Epithelial cell of esophagus (primary cell): ENCODE data around the gene FBXL7.

Experiments
- DNase-seq: peaks from one replicate; pipeline ENCODE4 v3.0.0; 2010; ENCODE audit warnings: low read depth
- H3K4me3 ChIP-seq: 2 replicates; pipeline ENCODE4 v1.5.1; 2011; ENCODE audit warnings: mild to moderate bottlenecking, low read length, control low read depth
- TF ChIP-seq, protein P1 (sequence below): IDR thresholded peaks from 2 replicates; pipeline ENCODE4 v1.5.1; 2011; ENCODE audit warnings: low read depth, mild to moderate bottlenecking, low read length, control low read depth, inconsistent platforms; ENCODE audit not compliant: insufficient read depth; ENCODE audit errors: missing control alignments

The FBXL7 gene

DNA sequence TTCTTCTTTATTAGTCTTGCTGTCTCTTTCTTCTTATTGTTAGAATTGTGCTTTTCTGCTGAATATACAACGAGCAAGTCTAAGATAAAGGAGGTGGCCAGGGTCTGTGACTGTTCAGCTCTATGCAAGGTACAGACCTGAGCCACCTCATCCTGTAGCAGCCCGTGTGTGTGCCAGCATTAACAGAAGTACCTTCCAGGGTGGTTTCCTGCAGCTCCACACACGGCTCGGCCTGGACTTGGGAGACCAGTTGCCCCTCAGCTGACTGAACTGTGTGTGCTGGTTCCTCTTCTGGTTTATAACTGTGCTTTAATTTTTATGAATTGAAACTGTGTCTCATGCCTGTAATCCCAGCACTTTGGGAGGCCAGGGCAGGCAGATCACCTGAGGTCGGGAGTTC lies 70.5 kb downstream of the FBXL7 start:
- no peak overlapping the region for H3K4me3 ChIP-seq
- DNase-seq = no peak
- TF ChIP-seq, protein P1, sequence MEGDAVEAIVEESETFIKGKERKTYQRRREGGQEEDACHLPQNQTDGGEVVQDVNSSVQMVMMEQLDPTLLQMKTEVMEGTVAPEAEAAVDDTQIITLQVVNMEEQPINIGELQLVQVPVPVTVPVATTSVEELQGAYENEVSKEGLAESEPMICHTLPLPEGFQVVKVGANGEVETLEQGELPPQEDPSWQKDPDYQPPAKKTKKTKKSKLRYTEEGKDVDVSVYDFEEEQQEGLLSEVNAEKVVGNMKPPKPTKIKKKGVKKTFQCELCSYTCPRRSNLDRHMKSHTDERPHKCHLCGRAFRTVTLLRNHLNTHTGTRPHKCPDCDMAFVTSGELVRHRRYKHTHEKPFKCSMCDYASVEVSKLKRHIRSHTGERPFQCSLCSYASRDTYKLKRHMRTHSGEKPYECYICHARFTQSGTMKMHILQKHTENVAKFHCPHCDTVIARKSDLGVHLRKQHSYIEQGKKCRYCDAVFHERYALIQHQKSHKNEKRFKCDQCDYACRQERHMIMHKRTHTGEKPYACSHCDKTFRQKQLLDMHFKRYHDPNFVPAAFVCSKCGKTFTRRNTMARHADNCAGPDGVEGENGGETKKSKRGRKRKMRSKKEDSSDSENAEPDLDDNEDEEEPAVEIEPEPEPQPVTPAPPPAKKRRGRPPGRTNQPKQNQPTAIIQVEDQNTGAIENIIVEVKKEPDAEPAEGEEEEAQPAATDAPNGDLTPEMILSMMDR = no peak

DNA sequence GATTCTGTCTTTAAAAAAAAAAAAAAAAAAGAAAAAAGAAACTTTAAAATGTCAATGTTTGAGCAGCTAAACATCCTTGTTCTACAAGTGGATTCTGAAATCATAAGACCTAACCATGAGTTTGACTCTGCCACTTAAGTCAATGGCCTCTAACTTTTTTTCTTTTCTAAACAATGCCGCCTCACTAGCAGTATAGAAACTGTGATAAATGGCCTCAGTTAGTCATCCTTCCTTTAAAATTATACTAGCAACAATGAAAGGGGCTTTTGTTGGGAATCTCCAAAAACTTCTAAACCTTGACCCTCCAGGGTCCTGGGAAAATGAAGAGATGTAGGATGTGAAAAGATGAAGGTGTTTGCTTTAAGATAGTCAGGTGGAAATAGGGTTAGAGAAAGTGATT lies 71.1 kb downstream of the FBXL7 start:
- TF ChIP-seq, protein P1 = no peak
- no peak overlapping the region for H3K4me3 ChIP-seq
- DNase-seq = no peak

DNA sequence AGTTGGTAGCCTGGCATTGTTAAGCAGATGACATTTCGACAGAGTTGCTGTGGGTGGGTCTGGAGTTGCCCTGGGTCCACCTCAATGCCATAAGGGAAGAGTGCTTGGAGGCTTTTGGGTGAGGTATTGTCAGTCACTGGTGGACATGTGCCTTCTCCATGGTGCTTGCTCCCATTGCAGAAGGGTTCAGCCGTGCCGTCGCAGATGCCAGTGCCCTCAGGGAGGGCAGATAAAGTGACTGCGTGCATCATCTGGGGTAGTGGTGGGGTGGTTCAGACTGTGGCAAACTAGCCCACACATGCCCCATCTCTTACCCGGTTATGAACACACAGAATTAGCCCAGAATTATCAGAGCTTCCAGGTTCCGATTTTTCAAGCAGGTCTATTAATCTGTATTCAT lies 71.6 kb downstream of the FBXL7 start:
- DNase-seq = no peak
- TF ChIP-seq, protein P1 = no peak
- H3K4me3 ChIP-seq = no peak overlapping the region

- no peak for DNase-seq
- TF ChIP-seq, protein P1 = no peak
These were observed 73.6 kb downstream of the FBXL7 start for GRCh38 chr5:15573590-15573989.

DNA sequence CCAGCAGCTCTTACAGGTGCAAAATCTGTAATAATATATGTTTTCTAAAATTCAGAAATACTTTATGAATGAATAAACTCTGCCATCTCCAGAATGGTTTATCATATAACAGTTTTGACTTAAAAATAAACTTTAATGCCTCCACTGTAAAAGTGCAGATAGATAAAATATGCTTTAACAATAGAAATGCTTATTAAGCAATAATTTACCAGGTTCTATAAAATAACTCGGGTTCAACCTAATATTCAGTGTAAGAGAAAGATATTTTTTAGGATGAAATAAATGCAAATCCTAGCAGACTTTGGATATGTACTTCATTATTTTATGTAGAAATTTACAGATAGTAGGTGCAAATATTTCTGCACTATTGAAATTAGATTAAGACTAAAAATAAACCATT lies 74.1 kb downstream of the FBXL7 start:
- TF ChIP-seq, protein P1 = no peak
- no peak for DNase-seq
- H3K4me3 ChIP-seq = no peak overlapping the region

More at GRCh38 chr5:15573590-15573989, 73.6 kb downstream of the FBXL7 start:
- H3K4me3 ChIP-seq = no peak overlapping the region

GRCh38 chr5:15574806-15575325 lies 74.9 kb downstream of the FBXL7 start:
- no peak for DNase-seq
- H3K4me3 ChIP-seq = no peak overlapping the region
- TF ChIP-seq, protein P1 = no peak

DNA sequence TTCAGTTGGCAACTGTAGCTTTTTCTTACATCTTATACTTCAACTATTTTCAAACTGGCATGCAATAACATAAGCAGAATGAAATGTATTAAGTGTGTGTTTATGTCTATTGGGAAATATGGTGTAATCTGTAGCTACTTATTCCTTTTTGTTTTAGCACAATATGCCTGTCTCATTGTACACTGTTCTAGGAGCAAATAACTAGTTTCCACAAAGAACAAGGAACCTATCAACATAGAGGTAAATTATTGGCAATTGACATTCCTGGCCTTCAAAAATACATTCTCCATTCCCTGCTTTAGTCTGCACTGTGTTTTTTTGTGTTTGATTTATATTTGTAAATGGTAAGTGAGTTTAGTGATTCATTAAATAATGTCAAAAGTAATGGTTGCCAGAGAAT lies 75.7 kb downstream of the FBXL7 start:
- DNase-seq = no peak
- H3K4me3 ChIP-seq = no peak overlapping the region
- TF ChIP-seq, protein P1 = no peak
